Esophagus squamous epithelium (tissue), 5 donors: ENCODE results near the gene ZDHHC7. TPM values are rescaled to one million over a fixed set of nuclear protein-coding genes. Genes with fewer than 3 reads are reported as not detected.

Experiments
- DNase-seq: peaks from one replicate; lab custom pipeline; 2025; lab: John Stamatoyannopoulos, UW
- H3K27ac ChIP-seq, 4 donors: fragments of 200-600 bp; sonication (generic); one replicate each; pipeline ENCODE4 v1.5.1; 2016 to 2019; ENCODE audit warnings: mild to moderate bottlenecking in 1 of 4
- H3K27me3 ChIP-seq, 4 donors: fragments of 200-600 bp; sonication (generic); 1 replicate in 3 of 4; 2 replicates in 1 of 4; pipeline versions ENCODE4 v1.5.1 to v1.6.0; 2017 to 2021; ENCODE audit warnings: antibody characterized with exemption in 1 of 4
- H3K36me3 ChIP-seq, 3 donors: fragments of 200-600 bp; sonication (generic); one replicate each; pipeline ENCODE4 v1.5.1; 2016 to 2019
- H3K4me1 ChIP-seq, 3 donors: fragments of 200-600 bp; sonication (generic); one replicate each; pipeline ENCODE4 v1.5.1; 2017 to 2019
- H3K4me3 ChIP-seq, 4 donors: fragments of 200-600 bp; sonication (generic); 1 replicate in 3 of 4; 2 replicates in 1 of 4; pipeline ENCODE4 v1.5.1; 2016 to 2019; ENCODE audit warnings: mild to moderate bottlenecking in 2 of 4, moderate library complexity in 1 of 4
- H3K9me3 ChIP-seq, 3 donors: fragments of 200-600 bp; sonication (generic); one replicate each; pipeline ENCODE4 v1.5.1; 2016 to 2019
- CTCF ChIP-seq, 6 experiments: fragments of 450-650 bp in 4 of 6; fragments of 200-600 bp in 2 of 6; sonication (generic) in 2 of 6; IDR thresholded peaks; one replicate each; pipeline ENCODE4 v1.5.1; 2016 to 2019; ENCODE audit warnings: antibody characterized with exemption in 6 of 6, mild to moderate bottlenecking in 4 of 6, moderate library complexity in 4 of 6
- POLR2A ChIP-seq, 4 donors: fragments of 450-650 bp; IDR thresholded peaks; one replicate each; pipeline ENCODE4 v1.6.1; 2017; ENCODE audit warnings: antibody characterized with exemption in 4 of 4, mild to moderate bottlenecking in 4 of 4, moderate library complexity in 3 of 4
- WGBS, 2 donors: methylation state at CpG; one replicate each; pipeline ENCODE4 v1.1.5; 2018; 5-methylcytosine and 5-hydroxymethylcytosine counted together
- intact Hi-C: fragments of 100-400 bp; cut with DNase I; formaldehyde crosslinking; loops from one replicate; pipeline ENCODE4 v1.15.0; 2022
- total RNA-seq, 4 donors: library from RNA; depleted of rRNA; stranded (reverse); fragments of >200 nt; gene quantifications; one replicate each; pipeline ENCODE4 v1.1.0, GENCODE V29; 2016
- donor health status: DM: yes; HTN: yes; CAD: no.

ZDHHC7 gene
- total RNA-seq, 4 donors from 2014 or later, result 31.2 to 41.2 (median 38.6) TPM

- intact Hi-C loops, result loop anchor here (10.0 kb wide), 1 partner anchor 125 kb away; no protein-coding TSS in a partner anchor
- DNase-seq, result no peak
- Histone ChIP-seq H3K27ac (no peak overlapping the region), H3K27me3 (peaks cover 0 to 18% (median 0%) of the 10 kb centered on the region in 4 donors), H3K9me3 (no peaks in the 10 kb centered on the region), H3K4me3 (no peak overlapping the region), H3K4me1 (no peaks in the 10 kb centered on the region), H3K36me3 (no peaks in the 10 kb centered on the region)
- no peak for TF ChIP-seq CTCF (IDR thresholded peaks at IDR 0.05)
- TF ChIP-seq POLR2A (IDR thresholded peaks at IDR 0.05), result no peak
- 87 to 88% methylated on average over 14 to 17 of the region's 17 CpGs for WGBS, 2 donors
Measured at GRCh38 chr16:84959784-84960417, 51.4 kb downstream of the ZDHHC7 start.

- intact Hi-C loops, result no loop called here
- 72 to 91% methylated on average over 4 to 7 of the region's 13 CpGs for WGBS, 2 donors
- H3K27me3 ChIP-seq, result peaks cover 0 to 14% (median 0%) of the 10 kb centered on the region in 4 donors
- peak in 1 of 6 experiments; percentile 28 for TF ChIP-seq CTCF (IDR thresholded peaks at IDR 0.05)
- TF ChIP-seq POLR2A (IDR thresholded peaks at IDR 0.05), result no peak
- H3K36me3 ChIP-seq, result no peaks in the 10 kb centered on the region
- no peak overlapping the region for H3K4me3 ChIP-seq
- no peaks in the 10 kb centered on the region for H3K4me1 ChIP-seq
- no peaks in the 10 kb centered on the region for H3K9me3 ChIP-seq
- no peak for DNase-seq
- no peak overlapping the region for H3K27ac ChIP-seq
Measured at GRCh38 chr16:84959045-84959576, 52.2 kb downstream of the ZDHHC7 start.

- Histone ChIP-seq H3K4me3 (no peak overlapping the region), H3K27me3 (peaks cover 0 to under 1% (median 0%) of the 10 kb centered on the region in 4 donors), H3K36me3 (no peaks in the 10 kb centered on the region), H3K9me3 (no peaks in the 10 kb centered on the region), H3K4me1 (peaks cover under 1 to 8% (median 4%) of the 10 kb centered on the region in 3 donors), H3K27ac (no peak overlapping the region)
- no peak for TF ChIP-seq CTCF (IDR thresholded peaks at IDR 0.05)
- TF ChIP-seq POLR2A (IDR thresholded peaks at IDR 0.05), result no peak
- intact Hi-C loops, result no loop called here
- DNase-seq, result no peak
- WGBS, 2 donors, result 86 to 100% methylated on average over 1 of the region's 1 CpG
Measured at GRCh38 chr16:84957792-84958191, 53.5 kb downstream of the ZDHHC7 start.

GRCh38 chr16:84957192-84957591, 54.1 kb downstream of the ZDHHC7 start:
- no peaks in the 10 kb centered on the region for H3K27me3 ChIP-seq
- WGBS, 2 donors, result 63 to 100% methylated on average over 1 to 4 of the region's 5 CpGs
- no peak for TF ChIP-seq POLR2A (IDR thresholded peaks at IDR 0.05)
- no peak for TF ChIP-seq CTCF (IDR thresholded peaks at IDR 0.05)

GRCh38 chr16:84955427-84955826, 55.9 kb downstream of the ZDHHC7 start:
- TF ChIP-seq CTCF (IDR thresholded peaks at IDR 0.05), result no peak
- Histone ChIP-seq H3K36me3 (no peaks in the 10 kb centered on the region), H3K27ac (no peak overlapping the region), H3K27me3 (no peaks in the 10 kb centered on the region), H3K9me3 (no peaks in the 10 kb centered on the region), H3K4me1 (peaks cover 6 to 27% (median 9%) of the 10 kb centered on the region in 3 donors), H3K4me3 (no peak overlapping the region)
- intact Hi-C loops, result no loop called here
- no peak for DNase-seq
- 40% methylated on average over 2 of the region's 6 CpGs; no CpG with 5 or more reads in 1 of the 2 donors for WGBS, 2 donors

More at GRCh38 chr16:84957192-84957591, 54.1 kb downstream of the ZDHHC7 start:
- H3K4me3 ChIP-seq, result no peak overlapping the region
- H3K27ac ChIP-seq, result no peak overlapping the region
- intact Hi-C loops, result no loop called here
- H3K36me3 ChIP-seq, result no peaks in the 10 kb centered on the region
- no peak for DNase-seq
- peaks cover 6 to 14% (median 9%) of the 10 kb centered on the region in 3 donors for H3K4me1 ChIP-seq
- H3K9me3 ChIP-seq, result no peaks in the 10 kb centered on the region
